Measurements from ENCODE around the gene AFAP1L1.

The AFAP1L1 gene

GRCh38 chr5:149356391-149356790 is 84.7 kb downstream of the AFAP1L1 start (continued):
- TF ChIP-seq, protein P1, sequence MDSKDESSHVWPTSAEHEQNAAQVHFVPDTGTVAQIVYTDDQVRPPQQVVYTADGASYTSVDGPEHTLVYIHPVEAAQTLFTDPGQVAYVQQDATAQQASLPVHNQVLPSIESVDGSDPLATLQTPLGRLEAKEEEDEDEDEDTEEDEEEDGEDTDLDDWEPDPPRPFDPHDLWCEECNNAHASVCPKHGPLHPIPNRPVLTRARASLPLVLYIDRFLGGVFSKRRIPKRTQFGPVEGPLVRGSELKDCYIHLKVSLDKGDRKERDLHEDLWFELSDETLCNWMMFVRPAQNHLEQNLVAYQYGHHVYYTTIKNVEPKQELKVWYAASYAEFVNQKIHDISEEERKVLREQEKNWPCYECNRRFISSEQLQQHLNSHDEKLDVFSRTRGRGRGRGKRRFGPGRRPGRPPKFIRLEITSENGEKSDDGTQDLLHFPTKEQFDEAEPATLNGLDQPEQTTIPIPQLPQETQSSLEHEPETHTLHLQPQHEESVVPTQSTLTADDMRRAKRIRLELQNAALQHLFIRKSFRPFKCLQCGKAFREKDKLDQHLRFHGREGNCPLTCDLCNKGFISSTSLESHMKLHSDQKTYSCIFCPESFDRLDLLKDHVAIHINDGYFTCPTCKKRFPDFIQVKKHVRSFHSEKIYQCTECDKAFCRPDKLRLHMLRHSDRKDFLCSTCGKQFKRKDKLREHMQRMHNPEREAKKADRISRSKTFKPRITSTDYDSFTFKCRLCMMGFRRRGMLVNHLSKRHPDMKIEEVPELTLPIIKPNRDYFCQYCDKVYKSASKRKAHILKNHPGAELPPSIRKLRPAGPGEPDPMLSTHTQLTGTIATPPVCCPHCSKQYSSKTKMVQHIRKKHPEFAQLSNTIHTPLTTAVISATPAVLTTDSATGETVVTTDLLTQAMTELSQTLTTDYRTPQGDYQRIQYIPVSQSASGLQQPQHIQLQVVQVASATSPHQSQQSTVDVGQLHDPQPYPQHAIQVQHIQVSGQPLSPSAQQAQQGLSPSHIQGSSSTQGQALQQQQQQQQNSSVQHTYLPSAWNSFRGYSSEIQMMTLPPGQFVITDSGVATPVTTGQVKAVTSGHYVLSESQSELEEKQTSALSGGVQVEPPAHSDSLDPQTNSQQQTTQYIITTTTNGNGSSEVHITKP (tag by site-specific recombination; IDR thresholded peaks at IDR 0.05), result no peak
- TF ChIP-seq ZNF624 (tag by site-specific recombination; IDR thresholded peaks at IDR 0.05), result no peak

GRCh38 chr5:149357370-149358293 is 86.0 kb downstream of the AFAP1L1 start, which contains the start of gene PCYOX1L:
TSS of gene PCYOX1L (plus strand) at chr5:149358046. CDS start at chr5:149358069, 23 bp downstream.
- ChIA-PET POLR2A (interaction anchor here (0.6 to 5.6 kb wide), 11 partner anchors 8 to 194 kb away, joined by 3 to 77 read pairs (median 6); partner anchors contain the start of genes CSNK1A1 and GRPEL2), CTCF (interaction anchor here (0.6 to 1.8 kb wide), 11 partner anchors 9 to 216 kb away, joined by 3 to 21 read pairs (median 5); partner anchors contain the start of genes ABLIM3, AFAP1L1 and GRPEL2)
- H3K27ac ChIP-seq (ENCODE audit: extremely low read depth, low read depth, low read length), result peak within 1 kb of the TSS; percentile 61; the same call in 1 of the 2 replicates
- TF ChIP-seq ZNF560 (tag by site-specific recombination; IDR thresholded peaks at IDR 0.05; ENCODE audit: borderline replicate concordance) (no peak), ZNF184 (tag by site-specific recombination; IDR thresholded peaks at IDR 0.05) (no peak), ZNF214 (tag by site-specific recombination; IDR thresholded peaks at IDR 0.05; ENCODE audit: borderline replicate concordance) (no peak), ZNF791 (tag by site-specific recombination; IDR thresholded peaks at IDR 0.05) (no peak), REPIN1 (tag by site-specific recombination; IDR thresholded peaks at IDR 0.05; ENCODE audit: low read depth) (no peak), GLI4 (tag by site-specific recombination; IDR thresholded peaks at IDR 0.05) (0 out of 2 replicates have a peak, but pooled peaks have one; percentile 24), ZNF768 (tag by site-specific recombination; IDR thresholded peaks at IDR 0.05) (no peak), ZBTB7A (tag by site-specific recombination; IDR thresholded peaks at IDR 0.05; ENCODE audit: low read depth) (no peak), ZNF16 (tag by site-specific recombination; IDR thresholded peaks at IDR 0.05; ENCODE audit: low read depth) (no peak), ZNF211 (tag by site-specific recombination; IDR thresholded peaks at IDR 0.05; ENCODE audit: low read depth) (no peak), ZNF266 (tag by site-specific recombination; IDR thresholded peaks at IDR 0.05; ENCODE audit: low read depth) (no peak), PRDM2 (tag by site-specific recombination; IDR thresholded peaks at IDR 0.05; ENCODE audit: borderline replicate concordance) (no peak), PRDM4 (tag by site-specific recombination; IDR thresholded peaks at IDR 0.05) (0 out of 2 replicates have a peak, but pooled peaks have one; percentile 23)
- TF ChIP-seq, protein P2, sequence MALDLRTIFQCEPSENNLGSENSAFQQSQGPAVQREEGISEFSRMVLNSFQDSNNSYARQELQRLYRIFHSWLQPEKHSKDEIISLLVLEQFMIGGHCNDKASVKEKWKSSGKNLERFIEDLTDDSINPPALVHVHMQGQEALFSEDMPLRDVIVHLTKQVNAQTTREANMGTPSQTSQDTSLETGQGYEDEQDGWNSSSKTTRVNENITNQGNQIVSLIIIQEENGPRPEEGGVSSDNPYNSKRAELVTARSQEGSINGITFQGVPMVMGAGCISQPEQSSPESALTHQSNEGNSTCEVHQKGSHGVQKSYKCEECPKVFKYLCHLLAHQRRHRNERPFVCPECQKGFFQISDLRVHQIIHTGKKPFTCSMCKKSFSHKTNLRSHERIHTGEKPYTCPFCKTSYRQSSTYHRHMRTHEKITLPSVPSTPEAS (tag by site-specific recombination; IDR thresholded peaks at IDR 0.05), result no peak
- TF ChIP-seq, protein P3, sequence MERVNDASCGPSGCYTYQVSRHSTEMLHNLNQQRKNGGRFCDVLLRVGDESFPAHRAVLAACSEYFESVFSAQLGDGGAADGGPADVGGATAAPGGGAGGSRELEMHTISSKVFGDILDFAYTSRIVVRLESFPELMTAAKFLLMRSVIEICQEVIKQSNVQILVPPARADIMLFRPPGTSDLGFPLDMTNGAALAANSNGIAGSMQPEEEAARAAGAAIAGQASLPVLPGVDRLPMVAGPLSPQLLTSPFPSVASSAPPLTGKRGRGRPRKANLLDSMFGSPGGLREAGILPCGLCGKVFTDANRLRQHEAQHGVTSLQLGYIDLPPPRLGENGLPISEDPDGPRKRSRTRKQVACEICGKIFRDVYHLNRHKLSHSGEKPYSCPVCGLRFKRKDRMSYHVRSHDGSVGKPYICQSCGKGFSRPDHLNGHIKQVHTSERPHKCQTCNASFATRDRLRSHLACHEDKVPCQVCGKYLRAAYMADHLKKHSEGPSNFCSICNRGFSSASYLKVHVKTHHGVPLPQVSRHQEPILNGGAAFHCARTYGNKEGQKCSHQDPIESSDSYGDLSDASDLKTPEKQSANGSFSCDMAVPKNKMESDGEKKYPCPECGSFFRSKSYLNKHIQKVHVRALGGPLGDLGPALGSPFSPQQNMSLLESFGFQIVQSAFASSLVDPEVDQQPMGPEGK (tag by site-specific recombination; IDR thresholded peaks at IDR 0.05), result peak; percentile 66; the same call in 1 of the 2 replicates

More at GRCh38 chr5:149357370-149358293, 86.0 kb downstream of the AFAP1L1 start, which contains the start of gene PCYOX1L:
- H3K4me3 ChIP-seq (ENCODE audit: low read depth, low read length), result peak within 1 kb of the TSS; percentile 78
- H3K4me1 ChIP-seq (ENCODE audit: control insufficient read depth, insufficient read depth, low read length), result no peaks in the 10 kb centered on the region
- peaks cover 12 to 34% of the 10 kb centered on the region in 2 experiments for H3K36me3 ChIP-seq (ENCODE audit: control insufficient read depth in 2 of 2, insufficient read depth in 1 of 2, low read length in 2 of 2)
- no peaks in the 10 kb centered on the region for H3K9me3 ChIP-seq (ENCODE audit: control insufficient read depth, insufficient read depth, low read depth, low read length)

Data from HEK293 (cell line).